HG03469 (cell line): ENCODE results near the gene ZNF445.
"Not testable (repeated sequence)": the region's sequence is repeated elsewhere in the genome, so short reads cannot be mapped to it uniquely, and the experiment has no call there.

Source experiments
- ATAC-seq: cut with Tn5 transposase; IDR thresholded peaks from one replicate; pipeline ENCODE4 v1.9.1; 2021; ENCODE audit warnings: mild to moderate bottlenecking, moderate library complexity, moderate number of reproducible peaks; ENCODE audit not compliant: unreplicated experiment

Gene ZNF445

GRCh38 chr3:44477312-44478030 is at the start of gene ZNF445:
Gene ZNF445 (minus strand): TSS chr3:44477670. CDS start chr3:44455549, 22,121 bp downstream.
- no peak for ATAC-seq

- no peak for ATAC-seq
Observed at GRCh38 chr3:44525060-44525459, 47.6 kb upstream of the ZNF445 start.

- no peak for ATAC-seq
Observed at GRCh38 chr3:44522494-44522933, 45.0 kb upstream of the ZNF445 start.

GRCh38 chr3:44521721-44522120 is 44.3 kb upstream of the ZNF445 start:
- no peak for ATAC-seq

GRCh38 chr3:44518782-44519156 is 41.3 kb upstream of the ZNF445 start:
- no peak for ATAC-seq

- no peak for ATAC-seq
Observed at GRCh38 chr3:44516230-44516629, 38.8 kb upstream of the ZNF445 start.

GRCh38 chr3:44513513-44513912 is 36.0 kb upstream of the ZNF445 start:
- no peak for ATAC-seq

GRCh38 chr3:44511238-44511566 is 33.7 kb upstream of the ZNF445 start:
- no peak for ATAC-seq

GRCh38 chr3:44510000-44510368 is 32.5 kb upstream of the ZNF445 start:
- ATAC-seq = no peak

GRCh38 chr3:44509393-44509921 is 32.0 kb upstream of the ZNF445 start:
- no peak for ATAC-seq

- ATAC-seq = no peak
Observed at GRCh38 chr3:44506961-44507360, 29.5 kb upstream of the ZNF445 start.

GRCh38 chr3:44506556-44506955 is 29.1 kb upstream of the ZNF445 start:
- ATAC-seq = no peak

- ATAC-seq = no peak
Observed at GRCh38 chr3:44504566-44504965, 27.1 kb upstream of the ZNF445 start.

GRCh38 chr3:44503178-44503577 is 25.7 kb upstream of the ZNF445 start:
- not testable (repeated sequence) for ATAC-seq

- no peak for ATAC-seq
Observed at GRCh38 chr3:44501971-44502370, 24.5 kb upstream of the ZNF445 start.

- not testable (repeated sequence) for ATAC-seq
Observed at GRCh38 chr3:44499899-44500168, 22.4 kb upstream of the ZNF445 start.

GRCh38 chr3:44499149-44499898 is 21.9 kb upstream of the ZNF445 start:
- ATAC-seq = no peak

GRCh38 chr3:44495636-44496415 is 18.4 kb upstream of the ZNF445 start:
- ATAC-seq = no peak

- ATAC-seq = no peak
Observed at GRCh38 chr3:44492496-44492895, 15.0 kb upstream of the ZNF445 start.

- ATAC-seq = no peak
Observed at GRCh38 chr3:44482721-44483120, 5.3 kb upstream of the ZNF445 start.

GRCh38 chr3:44478606-44479094 is 1.2 kb upstream of the ZNF445 start:
- ATAC-seq = no peak
